HG03139 (cell line): Measurements from ENCODE around the gene RAD51B.
"Not testable (repeated sequence)": the region's sequence is repeated elsewhere in the genome, so short reads cannot be mapped to it uniquely, and the experiment has no call there.

Experiments
- ATAC-seq: cut with Tn5 transposase; IDR thresholded peaks from one replicate; pipeline ENCODE4 v1.9.1; 2021; ENCODE audit not compliant: unreplicated experiment

RAD51B gene

DNA sequence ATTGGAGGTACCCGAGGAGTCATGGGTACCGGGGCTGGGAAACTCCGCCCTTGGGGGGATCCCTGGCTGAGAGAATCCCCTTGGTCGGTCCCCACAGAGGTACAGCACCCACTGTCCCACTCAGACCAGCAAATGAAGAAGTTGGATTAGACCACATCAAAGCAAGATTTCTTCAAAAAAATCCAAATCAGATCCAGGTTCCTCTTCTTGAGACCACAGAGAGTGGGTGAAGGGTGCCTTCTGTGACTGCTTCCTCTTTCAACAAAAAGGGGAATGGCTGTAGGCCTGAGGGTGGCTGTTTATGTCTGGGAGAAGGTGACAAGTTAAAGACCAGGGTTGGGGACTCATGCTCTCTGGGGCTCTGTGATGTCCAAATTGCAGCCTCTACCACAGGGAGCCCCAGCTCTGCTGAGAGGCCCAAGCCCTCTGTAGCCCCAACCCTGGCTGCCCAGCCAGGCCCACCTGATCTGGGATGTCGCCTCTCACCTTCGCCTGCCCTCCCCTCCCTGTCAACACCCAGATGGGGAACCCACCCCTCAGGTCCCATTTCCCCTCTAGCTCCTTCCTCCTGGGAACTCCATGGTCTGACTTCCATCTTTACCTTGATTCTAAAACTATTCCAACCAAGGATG, 922.4 kb downstream of the RAD51B start:
- no peak for ATAC-seq

DNA sequence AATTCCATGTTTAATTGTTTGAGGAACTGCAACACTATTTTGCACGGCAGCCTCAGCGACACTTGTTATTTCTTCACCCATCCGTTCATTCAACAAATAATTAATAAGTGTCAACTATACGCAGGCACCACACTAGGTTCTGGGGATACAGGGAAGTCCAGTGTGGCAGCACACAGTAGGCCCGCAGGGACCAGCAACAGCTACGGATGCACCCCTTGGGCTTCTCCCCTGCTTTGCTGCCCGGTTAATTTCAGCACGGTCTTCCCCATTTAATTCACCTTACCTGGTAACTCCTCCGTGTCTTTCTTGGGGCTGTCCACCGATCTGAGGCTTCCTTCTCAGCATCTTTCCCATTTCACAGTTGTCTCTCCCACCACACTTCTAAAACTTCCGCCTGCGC, 925.0 kb downstream of the RAD51B start:
- no peak for ATAC-seq

DNA sequence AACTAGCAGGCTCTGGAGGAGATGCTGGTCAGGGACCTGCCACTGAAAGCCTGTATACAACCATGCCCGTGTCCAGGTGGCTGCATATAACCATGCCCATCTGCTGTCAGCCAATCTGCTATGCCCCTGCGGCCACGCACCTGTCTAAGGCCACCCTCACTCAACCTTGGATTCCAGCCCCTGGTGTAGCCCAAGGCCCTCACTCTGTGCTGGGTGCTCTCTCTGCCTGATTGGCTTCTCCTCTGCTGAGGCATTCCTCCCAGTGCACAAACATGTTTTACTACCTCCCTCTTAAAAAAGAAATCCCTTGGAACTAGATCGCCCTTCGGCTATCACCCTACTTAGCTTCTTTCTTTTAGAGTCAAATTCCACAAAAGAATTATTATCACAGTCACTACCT, 927.8 kb downstream of the RAD51B start:
- ATAC-seq = no peak

DNA sequence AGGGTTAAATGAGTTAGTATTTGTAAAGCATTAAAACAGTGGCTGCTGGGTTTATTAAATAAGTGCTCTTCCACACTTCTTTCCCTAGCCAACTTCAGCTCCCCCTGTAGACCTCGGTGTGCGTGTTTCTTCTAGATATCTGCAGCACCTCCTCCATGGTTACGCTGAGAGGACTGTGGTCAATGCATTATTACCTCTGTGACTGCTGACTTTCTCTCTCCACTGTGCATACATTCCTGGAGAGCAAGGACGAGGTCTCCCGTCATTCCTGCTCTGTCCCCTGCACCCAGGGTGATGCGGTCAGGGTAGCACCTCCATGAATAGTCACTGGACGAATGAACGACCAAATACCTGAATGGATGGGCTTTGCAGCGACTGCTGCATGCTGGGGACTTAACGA, 928.7 kb downstream of the RAD51B start:
- ATAC-seq = no peak

DNA sequence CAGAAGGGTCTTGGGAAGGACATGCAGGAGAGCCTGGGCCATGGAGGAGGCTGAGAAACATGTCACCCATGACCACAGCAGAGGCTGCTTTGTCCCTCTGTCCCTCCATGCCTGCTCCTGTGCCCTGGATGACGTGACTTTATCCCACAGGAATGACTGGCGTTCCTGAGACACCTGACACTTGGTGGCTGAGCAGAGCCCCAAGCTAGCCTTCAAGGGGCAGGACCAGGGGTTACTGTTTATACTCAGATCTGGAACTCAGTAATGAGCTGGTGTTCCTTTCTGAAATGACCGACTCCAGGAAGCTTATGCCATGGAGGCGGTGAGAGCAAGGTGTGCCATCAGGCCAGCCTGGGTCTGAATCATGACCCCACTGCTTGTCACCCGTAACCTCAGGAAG, 929.1 kb downstream of the RAD51B start:
- ATAC-seq = no peak

DNA sequence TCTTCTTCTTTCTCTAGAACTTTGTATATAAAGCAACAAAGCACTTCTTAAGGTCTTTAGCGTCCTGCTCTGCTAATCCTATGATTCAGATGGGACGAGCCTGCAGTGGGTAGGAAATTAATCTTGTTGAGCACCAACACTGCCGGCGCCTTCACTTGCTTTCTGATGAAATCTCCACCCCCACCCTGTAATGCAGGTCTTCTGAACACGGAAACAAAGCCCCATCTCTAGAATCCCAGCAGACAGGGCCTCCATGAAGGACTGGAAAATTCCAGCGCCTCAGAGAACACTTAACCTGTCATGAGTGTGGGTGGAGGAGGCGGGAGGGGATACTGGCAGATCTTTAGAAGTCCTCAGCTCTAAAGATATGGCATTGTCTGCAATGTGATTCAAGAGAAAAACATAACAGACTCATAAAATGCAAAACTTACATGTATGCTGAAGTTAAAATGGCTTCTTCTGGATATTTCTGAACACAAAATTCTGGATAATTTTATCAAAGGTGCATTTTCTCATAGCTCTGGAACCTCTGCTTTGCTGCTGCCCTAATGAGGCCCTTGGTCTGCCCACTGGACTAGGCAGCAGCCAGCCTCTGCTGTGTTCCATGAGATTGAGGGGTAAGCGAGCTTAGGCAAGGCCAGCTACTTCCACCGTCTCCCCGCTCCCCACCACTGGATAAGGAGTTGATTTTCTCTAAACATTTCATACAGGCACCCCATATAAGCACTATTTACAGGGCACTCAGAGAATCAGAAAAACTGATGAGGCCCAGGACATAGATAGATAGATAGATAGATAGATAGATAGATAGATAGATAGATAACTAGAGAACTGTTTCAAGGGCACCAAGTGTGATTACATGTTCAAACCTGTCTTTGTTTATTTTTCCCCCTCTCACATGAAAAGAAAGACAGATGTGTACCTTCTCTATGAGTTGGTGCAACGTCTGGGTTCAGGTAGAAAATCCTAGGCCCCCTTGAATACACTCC, 930.2 kb downstream of the RAD51B start:
- no peak for ATAC-seq

DNA sequence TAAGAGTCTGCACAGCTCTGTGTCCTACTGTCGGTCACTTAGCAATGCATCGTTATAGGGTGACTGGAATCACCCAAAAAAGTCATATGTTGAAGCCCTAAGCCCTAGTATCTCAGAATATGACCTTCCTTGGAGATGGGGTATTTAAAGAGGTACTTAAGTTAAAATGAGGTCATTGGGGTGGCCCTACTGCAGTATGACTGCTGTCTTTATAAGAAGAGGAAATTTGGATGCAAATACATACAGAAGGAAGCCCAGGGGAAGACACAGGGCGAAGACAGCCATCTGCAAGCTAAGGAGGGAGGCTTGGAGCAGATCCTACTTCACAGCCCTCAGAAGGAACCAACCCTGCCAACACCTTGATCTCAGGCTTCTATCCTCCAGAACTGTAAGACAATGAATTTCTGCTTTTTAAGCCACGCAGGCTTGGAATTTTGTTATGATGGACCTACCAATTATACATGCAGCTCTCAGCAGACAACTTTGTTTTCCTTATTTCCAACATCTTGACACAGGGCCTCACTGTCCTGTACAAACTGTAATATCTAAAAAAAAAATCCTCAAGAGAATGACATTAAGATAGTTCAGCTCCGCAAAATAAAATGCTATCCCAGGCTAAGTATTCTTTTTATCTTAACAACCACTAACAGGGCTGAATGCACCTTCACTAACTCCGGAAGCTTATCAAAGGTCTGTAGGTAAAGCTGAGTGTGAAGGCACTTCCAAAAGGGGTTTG, 932.9 kb downstream of the RAD51B start:
- no peak for ATAC-seq

DNA sequence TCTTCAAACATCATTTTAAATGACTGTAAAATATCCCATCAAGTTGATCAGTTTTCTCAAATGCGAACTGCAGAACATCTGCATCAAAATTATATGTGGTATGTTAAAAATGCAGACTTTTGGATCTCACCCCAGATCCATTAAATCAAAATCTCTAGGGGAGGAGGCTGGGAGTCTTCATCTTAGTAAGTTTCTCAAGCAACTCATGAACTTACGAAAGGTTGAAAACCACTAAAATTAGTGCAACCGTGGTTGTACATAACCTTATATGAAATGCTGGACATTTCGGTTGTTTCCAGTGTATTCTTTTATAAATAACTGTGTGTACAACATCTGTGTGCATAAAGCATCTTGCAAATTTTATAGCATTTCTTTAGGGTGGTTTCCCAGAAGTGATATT, 934.1 kb downstream of the RAD51B start:
- no peak for ATAC-seq

DNA sequence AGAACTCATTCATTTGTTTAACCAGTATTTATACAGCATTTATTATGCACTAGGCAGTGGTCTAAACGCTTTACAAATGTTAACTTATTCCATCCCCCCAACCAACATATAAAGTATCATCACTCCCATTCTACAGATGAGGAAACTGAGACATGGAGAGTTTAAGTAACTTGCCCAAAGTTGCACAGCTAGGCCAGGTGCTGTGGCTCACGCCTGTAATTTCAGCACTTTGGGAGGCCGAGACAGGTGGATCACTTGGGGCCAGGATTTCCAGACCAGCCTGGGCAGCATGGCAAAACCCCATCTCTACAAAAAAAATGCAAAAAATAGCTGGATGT, 935.4 kb downstream of the RAD51B start:
- no peak for ATAC-seq

DNA sequence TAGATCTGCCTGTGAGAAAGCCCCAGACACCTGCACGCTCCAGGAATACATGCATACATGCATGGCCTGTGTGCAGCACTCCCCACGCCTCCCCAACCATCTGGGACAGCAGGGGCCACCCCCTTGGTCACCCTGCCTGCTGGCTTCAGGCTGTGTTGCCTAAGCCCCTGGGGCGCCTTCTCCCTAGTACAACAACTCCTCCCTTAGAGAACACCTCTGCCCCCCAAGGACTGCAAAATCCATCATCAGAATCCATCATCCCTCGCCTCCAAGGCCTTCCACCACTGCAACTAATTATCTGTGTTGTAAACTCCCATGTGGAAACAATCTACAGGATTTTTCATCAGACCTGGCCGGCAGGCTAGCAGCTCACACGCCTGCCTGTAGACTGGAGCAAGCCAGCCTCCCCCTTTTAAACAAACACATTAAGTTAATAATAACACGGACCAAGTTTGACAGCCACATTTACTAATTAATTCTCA, 936.5 kb downstream of the RAD51B start:
- no peak for ATAC-seq

DNA sequence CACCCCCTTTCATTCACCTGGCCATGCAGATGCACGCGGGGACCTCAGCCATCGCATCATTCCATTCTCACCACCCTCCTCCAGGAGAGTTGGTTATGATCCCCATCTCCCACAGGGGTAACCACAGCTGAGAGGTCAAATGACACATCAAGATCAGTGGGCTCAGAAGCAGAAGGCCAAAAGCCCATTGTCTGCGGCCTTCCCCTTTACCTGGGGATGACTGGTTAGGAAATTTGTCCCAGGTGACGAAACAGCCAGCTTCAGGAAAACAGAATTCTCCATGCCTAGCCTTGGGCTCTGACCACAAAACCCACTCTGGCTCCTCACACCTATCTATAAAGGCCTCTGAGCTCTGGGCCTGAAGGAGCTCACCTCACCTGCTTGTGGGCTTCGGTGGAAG, 937.2 kb downstream of the RAD51B start:
- ATAC-seq = no peak

DNA sequence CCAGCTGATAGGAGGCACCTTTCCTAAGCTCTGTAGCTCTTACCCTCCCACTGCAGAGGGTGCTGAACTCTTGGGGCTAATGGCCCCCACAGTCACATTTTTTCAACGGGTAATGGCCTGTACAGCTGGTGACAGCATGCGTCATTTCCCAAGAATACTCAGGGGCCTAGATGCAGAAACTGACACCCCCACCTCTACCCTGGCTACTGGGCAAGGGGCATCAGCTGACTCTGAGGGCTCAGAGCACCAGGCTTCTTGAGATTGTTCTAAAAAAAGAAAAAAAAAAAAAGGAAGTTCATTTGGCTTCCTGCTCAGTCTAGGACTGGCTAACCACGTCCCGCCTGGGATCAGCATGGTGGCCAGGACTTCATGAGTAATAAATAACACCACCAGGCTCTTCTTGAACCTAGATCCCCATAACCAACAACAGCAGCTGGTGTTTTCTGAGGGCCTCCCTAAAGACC, 938.1 kb downstream of the RAD51B start:
- ATAC-seq = no peak

DNA sequence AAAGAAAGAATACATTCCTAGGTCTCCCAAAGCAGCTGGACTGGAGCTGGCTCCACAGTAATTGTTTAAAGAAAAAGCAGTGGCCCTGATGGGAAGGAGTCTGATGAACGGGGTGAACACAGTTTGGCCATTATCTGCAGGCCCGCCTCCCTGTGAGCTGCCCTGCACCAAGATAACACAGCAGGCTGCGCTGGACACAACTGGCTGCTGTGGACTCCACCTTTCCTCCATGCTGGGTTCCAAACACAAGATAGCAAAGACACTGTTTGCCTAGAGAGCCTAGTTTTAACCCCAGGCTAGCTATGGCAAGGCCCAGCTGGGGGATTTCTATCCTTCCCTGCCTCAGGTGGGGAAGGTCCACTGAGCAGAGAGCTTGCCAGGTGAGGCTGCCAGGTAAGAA, 938.7 kb downstream of the RAD51B start:
- no peak for ATAC-seq

DNA sequence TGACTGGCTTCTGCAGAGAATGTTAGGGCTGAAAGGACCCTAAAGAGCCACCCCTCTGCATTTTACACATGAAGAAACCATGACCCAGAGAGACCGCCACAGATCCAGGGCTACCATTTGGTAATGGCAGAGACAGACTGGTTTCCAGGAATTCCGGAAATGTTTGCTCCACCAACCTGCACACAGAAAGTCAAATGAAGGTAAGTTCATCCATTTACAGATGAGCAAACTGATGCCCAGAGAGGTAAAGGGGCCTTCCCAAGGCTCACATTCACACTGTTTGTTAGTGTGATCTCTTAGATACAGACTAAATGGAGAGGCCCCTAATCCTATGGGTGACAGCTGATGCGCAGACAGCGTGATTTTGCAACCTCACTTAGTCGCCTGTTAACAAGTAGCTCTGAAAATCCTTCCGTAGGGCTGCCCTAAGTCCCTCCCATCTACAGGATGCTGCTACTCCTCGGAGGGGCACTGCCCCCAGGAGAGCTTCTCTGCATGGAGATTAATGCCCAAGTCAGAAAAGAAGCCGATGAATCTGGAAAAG, 939.5 kb downstream of the RAD51B start:
- ATAC-seq = no peak

DNA sequence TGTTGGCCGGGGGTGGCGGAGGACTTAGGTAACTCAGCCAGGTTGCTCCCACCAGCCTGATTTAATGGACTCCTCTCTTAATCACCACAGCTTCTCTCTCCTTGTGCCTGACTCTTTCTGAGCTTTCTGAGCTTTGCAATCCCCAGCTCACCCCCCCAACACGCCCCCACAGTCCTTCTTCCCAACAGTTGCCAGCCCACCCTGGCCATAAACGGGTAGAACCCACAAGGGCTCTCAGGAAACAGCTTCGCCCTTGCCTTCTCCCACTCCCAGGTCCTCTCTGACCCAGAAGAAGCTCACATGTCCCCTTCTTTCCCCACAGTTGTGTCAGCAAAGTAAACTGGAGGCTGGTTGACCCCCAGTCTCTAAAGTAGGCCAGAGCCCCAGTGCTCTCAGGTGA, 940.4 kb downstream of the RAD51B start:
- ATAC-seq = no peak

DNA sequence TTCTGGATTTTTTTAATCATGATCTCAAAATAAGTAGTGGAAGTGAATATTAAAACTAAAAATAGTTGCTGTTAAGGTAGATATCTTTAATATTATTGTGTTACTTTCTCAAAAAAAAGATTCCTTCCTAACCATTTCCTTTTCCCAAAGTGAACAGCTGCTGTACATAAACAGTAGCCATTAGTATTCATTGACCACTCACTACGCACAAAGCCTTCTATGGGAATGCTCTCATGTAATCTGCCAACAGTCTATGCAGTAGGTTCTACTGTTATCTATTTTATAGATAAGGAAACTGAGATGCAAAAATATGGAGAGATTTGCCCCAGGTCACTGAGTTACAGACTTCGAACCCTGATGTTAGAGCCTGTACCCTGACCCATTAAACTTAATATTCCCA, 941.2 kb downstream of the RAD51B start:
- ATAC-seq = no peak

DNA sequence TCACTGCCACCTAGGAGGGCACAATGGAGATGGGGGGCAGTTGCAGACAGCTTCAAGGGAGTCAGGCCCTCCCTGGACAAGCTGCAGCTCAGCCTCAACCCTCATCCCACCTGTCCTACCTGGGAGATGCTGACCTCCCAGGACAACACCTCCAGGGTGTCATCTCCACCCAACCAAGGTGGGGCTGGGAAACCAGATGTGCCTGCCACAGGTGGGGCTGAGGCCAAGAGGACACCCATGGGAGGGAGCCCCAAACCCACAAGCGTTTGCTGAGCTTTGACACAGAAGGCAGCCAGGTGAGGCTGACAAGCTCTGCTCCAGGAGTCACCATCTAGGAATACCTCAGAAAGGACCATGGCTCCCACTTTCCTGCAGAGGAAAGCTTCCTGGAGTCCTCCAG, 941.8 kb downstream of the RAD51B start:
- no peak for ATAC-seq

DNA sequence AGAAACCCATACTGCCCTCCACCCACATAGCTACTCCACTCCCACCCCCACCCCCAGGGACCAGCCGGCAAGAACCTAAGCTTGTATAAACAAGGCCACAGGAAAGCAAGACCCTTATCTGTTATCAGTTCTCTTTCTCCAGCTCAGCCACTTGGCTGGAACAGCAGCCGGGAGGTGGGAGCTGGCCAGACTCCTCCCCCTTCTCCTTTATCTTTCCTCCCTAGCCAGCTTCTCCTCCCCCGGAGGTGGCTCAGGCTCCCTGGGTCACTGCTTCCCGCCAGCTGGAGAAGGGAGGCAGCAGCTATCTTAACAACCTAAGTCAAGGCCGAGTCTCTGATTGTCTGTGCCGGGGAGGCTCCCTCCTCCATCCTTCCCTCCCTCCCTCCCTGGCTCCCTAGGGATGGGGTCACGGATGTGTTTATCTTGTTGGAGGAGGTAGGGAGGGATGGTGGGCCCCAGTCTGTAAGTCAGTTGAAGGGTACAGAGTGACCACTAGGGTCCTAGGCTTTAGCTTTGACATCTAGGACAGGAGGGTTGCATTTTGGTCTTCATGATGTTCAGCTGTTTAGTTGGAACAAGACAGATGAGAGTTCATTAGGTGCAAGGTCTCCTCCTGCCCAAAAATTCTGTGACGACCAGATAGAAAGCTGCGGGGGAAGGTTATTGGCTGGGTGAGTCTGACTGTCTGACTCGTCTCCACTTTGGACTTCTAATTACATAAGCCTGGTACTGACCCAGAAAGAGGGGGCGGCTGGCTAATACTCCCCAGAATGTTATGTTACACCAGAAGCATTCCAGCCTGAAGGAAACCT, 943.6 kb downstream of the RAD51B start:
- no peak for ATAC-seq

DNA sequence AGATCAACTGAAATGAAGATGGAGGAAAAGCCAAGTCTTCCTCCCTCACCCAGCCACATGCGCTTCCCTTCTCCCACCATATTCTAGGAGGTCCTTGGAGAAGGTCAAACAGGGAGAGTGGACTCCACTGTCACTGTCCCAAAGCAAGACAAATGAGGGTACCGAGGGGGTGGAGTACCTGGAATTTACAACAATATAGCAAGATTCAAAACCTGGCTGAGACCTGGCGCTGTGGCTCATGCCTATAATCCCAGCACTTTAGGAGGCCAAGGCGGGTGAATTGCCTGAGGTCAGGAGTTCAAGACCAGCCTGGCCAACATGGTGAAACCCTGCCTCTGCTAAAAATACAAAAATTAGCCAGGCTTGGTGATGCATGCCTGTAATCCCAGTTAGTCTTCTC, 944.3 kb downstream of the RAD51B start:
- ATAC-seq = not testable (repeated sequence)
